Bladder microvascular endothelial cell (primary cell): ENCODE measurements around the gene MRPS18B. TPM values are rescaled to one million over a fixed set of nuclear protein-coding genes. Genes with fewer than 3 reads are reported as not detected.

Experiments
- total RNA-seq: library from RNA; depleted of rRNA; stranded (reverse); fragments of >200 nt; gene quantifications from 2 replicates; pipeline ENCODE4 v1.2.3, GENCODE V29; 2014

The MRPS18B gene
- 25.9 and 46.6 TPM in 2 replicates for total RNA-seq

DNA sequence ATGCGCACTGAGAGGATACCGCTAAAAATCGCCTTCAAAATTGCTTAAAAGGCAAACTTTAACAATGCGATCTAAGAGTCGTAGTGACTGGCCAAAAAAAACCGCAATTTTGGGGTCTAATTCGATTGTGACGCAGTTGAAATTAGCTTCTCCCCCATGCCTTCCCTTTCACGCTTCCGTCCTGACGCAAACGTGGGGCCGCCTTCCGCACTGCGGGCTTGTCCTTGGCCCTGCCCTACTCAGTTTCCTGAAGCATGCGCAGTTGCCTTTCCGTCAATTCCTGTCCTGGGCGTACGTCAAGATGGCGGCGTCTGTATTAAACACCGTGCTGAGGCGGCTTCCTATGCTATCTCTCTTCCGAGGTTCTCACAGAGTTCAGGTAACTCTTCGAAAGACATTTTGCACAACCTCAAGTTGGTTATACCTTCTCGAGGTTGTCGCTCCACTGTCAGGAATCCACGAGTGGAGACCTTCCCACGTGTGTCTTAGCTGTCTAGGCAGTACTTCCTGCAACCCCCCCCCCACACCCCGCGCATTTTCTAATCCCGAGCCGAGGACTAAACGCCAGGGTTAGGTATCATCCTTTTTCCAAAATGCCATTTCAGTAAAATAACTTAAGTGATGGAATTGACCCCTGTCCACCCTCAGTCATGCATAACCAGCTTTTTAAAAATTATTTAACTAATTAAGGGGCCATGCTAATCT lies at the start of gene MRPS18B:
Gene MRPS18B (plus strand): TSS at position 276 of the 705 bp plus-strand sequence. CDS start 26 bp downstream, at position 302.

DNA sequence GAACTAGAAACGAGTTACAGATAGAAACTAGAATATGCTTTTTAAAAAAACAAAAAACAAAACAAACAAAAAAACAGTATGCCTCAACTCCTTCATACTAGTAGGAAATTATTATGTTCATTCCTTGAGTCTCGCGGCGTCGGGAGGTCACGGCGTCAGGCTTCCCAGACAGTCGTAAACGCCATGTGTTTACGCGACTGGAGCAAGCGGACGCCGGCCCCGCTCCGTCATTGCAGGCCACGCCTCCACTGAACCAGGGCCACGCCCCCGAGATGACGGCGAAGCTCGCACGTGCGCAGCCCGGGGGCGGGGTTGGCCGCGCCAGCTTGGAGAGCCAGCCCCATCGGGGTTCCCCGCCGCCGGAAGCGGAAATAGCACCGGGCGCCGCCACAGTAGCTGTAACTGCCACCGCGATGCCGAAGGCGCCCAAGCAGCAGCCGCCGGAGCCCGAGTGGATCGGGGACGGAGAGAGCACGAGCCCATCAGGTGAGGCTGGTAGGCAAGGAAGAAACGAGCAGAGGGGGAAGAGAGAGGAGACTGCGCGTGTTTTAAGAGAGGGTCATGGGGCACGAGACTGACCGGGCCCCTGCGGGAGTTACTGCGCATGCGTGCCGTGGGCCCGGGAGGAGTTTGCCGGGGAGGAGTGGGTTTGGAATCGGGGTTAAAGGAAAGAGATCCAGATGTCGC lies 46.4 kb upstream of the MRPS18B start, which contains the start of gene ABCF1:
Gene ABCF1 (plus strand): TSS at position 368 of the 687 bp plus-strand sequence. CDS start 46 bp downstream, at position 414.

DNA sequence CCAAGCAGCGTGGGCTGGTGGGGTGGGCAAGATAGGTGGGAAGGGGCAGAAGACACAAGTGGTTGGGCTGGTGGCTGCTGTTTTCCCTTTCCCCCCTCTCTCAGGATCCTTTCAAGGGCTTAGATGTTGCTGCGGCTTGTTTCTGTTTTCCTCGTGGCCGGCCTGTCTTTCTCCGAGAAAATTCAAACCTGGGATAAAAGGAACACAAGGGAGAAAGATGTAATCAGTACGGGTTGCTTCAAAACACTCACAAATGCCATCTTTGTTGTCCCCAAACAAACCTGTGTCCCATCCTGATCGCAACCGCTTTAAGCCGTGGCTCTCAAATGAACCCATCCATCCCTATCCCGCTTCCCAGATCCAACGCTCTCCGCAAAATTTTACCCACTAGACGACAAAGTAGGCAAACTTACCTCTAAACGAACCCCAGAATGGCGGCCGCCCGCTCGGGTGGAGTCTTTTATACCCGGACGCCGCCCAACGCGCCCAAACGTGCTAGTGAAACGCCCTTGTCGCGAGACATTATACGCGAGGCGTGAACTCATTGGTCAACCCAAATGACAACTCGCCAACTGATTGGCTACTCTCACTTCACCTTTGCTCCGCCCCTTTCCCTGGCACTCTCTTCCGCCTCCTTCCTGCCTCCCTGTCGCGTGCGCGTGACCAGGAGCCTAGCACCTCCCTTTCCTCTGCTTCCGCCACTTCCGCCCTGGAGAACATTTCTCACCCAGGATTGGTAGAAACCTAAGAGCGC lies 652 bp upstream of the MRPS18B start, which contains the start of gene PPP1R10:
Gene PPP1R10 (minus strand): TSS at position 433 of the 754 bp plus-strand sequence. CDS start 7,299 bp downstream, outside the sequence.

DNA sequence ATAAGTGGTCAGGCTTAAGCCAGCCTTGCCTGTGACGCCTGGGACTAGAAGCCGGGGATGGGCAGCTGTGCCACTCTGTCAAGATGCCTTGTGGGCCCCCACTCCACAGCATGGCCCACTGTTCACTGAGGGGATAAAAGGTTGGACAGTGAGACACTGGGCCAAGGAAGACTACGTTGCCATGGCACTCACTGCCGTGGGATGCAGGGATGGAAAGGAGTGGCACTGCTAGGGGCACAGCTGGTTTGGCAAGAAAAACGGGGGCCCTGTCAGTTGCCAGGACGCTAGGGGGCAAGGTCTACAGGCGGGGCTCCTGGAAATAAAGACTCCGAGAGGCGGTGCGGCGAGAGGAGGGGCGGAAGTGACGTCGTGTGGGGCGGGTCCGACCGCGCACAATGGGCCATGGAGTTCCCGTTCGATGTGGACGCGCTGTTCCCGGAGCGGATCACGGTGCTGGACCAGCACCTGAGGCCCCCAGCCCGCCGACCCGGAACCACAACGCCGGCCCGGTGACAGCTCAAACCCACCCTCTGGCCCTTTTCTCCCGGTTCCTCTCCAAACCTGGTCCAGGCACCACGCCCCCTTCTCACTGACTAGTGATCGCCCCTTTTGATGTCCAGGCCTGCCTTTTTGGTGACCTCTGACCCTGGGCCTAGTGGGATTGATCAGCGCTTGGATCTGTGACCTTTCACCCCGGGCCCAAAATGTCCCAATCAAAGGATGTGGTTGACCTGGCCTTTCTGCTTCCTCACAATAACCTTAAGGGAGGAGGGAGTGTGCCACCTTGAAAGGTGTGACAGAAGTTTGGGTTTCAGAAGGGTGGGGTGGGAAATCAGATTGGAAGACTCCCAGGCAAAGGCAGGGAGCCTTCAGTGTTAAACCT lies 9.1 kb downstream of the MRPS18B start, which contains the start of gene ATAT1:
Gene ATAT1 (plus strand): TSS at position 391 of the 883 bp plus-strand sequence.

DNA sequence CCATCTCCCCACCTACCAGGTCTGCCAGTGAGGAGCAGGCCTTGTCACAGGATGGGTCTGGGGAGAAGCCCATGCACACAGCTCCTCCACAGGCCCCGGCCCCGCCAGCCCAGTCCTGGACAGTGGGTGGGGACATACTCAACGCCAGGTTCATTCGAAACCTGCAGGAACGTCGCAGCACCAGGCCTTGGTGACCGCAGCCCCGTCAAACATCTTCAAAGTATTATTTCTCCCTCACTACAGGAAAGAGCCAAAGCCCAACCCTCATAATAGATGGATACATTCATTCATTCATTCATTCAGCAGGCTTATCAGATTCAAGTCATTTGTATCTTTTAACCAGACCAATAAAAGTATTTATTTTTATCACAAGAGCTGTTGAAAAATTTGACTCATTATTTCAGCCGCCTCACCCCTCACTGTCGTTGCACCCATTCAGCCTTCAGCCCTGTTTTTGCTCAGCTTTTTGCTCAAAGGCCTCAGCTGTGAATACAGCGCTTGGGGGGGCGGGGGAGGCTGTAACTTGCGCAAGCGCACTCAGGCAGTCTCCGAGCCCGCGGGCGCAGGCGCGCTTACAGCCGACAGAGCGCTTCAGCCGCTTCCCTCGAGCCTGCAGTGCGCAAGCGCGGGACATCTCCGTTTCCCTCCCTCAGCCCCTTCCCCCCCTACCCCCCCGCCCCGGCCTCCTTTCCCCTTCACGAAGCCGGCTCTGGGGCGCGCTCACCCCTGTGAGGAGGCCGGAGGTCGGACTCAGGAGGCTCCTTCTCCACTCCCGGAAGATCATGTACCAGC lies 29.0 kb downstream of the MRPS18B start, which contains the start of gene C6orf136:
Gene C6orf136 (plus strand): TSS at position 684 of the 792 bp plus-strand sequence. CDS start 99 bp downstream, at position 783.

DNA sequence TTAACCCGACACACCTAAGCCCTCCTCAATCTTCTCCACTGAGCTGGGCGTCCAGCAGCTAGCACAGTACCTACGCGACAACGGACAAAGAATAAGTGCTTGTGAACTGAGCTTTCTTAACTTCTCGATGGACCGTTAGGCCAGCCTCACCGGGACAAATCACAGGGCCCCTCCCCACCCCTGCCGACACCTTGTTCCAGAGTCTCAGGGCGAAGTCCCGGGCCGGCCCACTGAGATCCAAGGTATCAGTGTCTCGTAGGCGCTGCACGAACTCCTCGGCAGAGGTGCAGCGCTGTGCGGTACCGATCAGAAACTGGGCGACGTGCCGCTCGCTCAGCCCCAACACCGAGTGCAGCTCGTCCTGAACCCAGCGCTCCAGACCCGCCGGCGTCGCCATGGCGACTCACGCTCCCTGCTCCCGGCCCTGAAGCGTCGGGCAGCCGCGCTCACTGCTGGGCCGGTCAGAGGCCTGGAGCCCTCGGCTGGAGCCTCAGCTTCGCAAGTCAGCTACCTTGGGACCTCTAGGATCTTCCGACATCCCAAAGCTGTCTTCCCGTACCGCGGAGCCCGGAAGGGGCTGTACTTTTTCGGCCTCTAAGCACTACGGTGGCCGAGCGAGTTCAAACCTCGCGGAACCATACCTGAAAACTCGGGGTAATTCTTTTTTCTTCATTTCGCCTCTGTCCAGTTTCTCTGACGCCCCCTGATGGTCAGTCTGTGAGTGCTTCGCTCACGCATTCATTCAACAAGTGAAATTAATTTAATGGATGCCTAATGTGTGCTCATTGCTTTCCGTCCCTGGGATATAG lies 55.0 kb downstream of the MRPS18B start, which contains the start of gene DHX16:
Gene DHX16 (minus strand): TSS at position 562 of the 809 bp plus-strand sequence. CDS start 165 bp downstream, at position 397.

Other genes starting within 250 kb of the MRPS18B start
- 600 and 658 TPM in 2 replicates for gene HLA-E, start 128.3 kb upstream of the MRPS18B start, total RNA-seq
- gene GNL1, start 61.4 kb upstream of the MRPS18B start, total RNA-seq, result 32.9 and 48.9 TPM in 2 replicates
- 1.3 and 3.2 TPM in 2 replicates for gene PRR3, start 60.5 kb upstream of the MRPS18B start, total RNA-seq
- 29.3 and 71.2 TPM in 2 replicates for gene ABCF1, start 46.4 kb upstream of the MRPS18B start, total RNA-seq
- gene PPP1R10, start 597 bp upstream of the MRPS18B start, total RNA-seq, result 11.5 and 14.7 TPM in 2 replicates
- 2.4 and 6.8 TPM in 2 replicates for gene ATAT1, start 9.0 kb downstream of the MRPS18B start, total RNA-seq
- 1.8 and 2.5 TPM in 2 replicates for gene C6orf136, start 29.3 kb downstream of the MRPS18B start, total RNA-seq
- gene DHX16, start 55.2 kb downstream of the MRPS18B start, total RNA-seq, result 34.0 and 45.1 TPM in 2 replicates
- gene PPP1R18, start 68.8 kb downstream of the MRPS18B start, total RNA-seq, result 47.6 and 53.7 TPM in 2 replicates
- 2.4 and 3.1 TPM in 2 replicates for gene NRM, start 73.1 kb downstream of the MRPS18B start, total RNA-seq
- 5.0 and 11.0 TPM in 2 replicates for gene MDC1, start 99.4 kb downstream of the MRPS18B start, total RNA-seq
- 319 and 527 TPM in 2 replicates for gene TUBB, start 102.5 kb downstream of the MRPS18B start, total RNA-seq
- 82.2 and 94.0 TPM in 2 replicates for gene FLOT1, start 124.8 kb downstream of the MRPS18B start, total RNA-seq
- 63.0 and 94.9 TPM in 2 replicates for gene IER3, start 126.7 kb downstream of the MRPS18B start, total RNA-seq